Measurements from ENCODE around the gene OTOP1. TPM values are rescaled to one million over a fixed set of nuclear protein-coding genes. Genes with fewer than 3 reads are reported as not detected.
A peak's percentile ranks its signal among the peaks of the same experiment; 100 is the strongest.
"Not testable (repeated sequence)": the region's sequence is repeated elsewhere in the genome, so short reads cannot be mapped to it uniquely, and the experiment has no call there.

The OTOP1 gene
- total RNA-seq, 4 donors from 2014 or later: not detected

GRCh38 chr4:4145622-4146021 lies 81.1 kb downstream of the OTOP1 start:
- not testable (repeated sequence) for DNase-seq (ENCODE audit: low spot score in 2 of 2); H3K4me3 ChIP-seq; H3K36me3 ChIP-seq; H3K4me1 ChIP-seq; H3K9me3 ChIP-seq; H3K27ac ChIP-seq
- WGBS, 2 donors: 0% methylated on average over 1 of the region's 8 CpGs; no CpG with 5 or more reads in 1 of the 2 donors
- H3K27me3 ChIP-seq: peaks cover 0 to 19% of the 10 kb centered on the region in 2 donors
- peak in 1 of 5 experiments; percentile 27 for TF ChIP-seq CTCF (IDR thresholded peaks at IDR 0.05)

GRCh38 chr4:4143376-4143775 lies 83.4 kb downstream of the OTOP1 start:
- H3K27ac ChIP-seq; H3K9me3 ChIP-seq; DNase-seq (ENCODE audit: low spot score in 2 of 2); H3K36me3 ChIP-seq; H3K4me1 ChIP-seq: not testable (repeated sequence)
- Histone ChIP-seq H3K27me3 (peaks cover 0 to 19% of the 10 kb centered on the region in 2 donors), H3K4me3 (peak overlapping the region in 1 of 4 donors; percentile 34)
- 1% methylated on average over 11 of the region's 47 CpGs; no CpG with 5 or more reads in 1 of the 2 donors for WGBS, 2 donors

GRCh38 chr4:4142679-4143078 lies 84.0 kb downstream of the OTOP1 start:
- Histone ChIP-seq H3K4me3 (peak overlapping the region in 1 of 4 donors; percentile 34), H3K27me3 (peaks cover 0 to 19% of the 10 kb centered on the region in 2 donors)
- H3K27ac ChIP-seq; DNase-seq (ENCODE audit: low spot score in 2 of 2); H3K36me3 ChIP-seq; H3K9me3 ChIP-seq; H3K4me1 ChIP-seq: not testable (repeated sequence)
- 14% methylated on average over 14 of the region's 25 CpGs; no CpG with 5 or more reads in 1 of the 2 donors for WGBS, 2 donors

GRCh38 chr4:4141186-4141585 lies 85.5 kb downstream of the OTOP1 start:
- 87% methylated on average over 7 of the region's 11 CpGs; no CpG with 5 or more reads in 1 of the 2 donors for WGBS, 2 donors
- not testable (repeated sequence) for DNase-seq (ENCODE audit: low spot score in 2 of 2); H3K9me3 ChIP-seq; H3K4me3 ChIP-seq; H3K4me1 ChIP-seq; H3K27ac ChIP-seq; H3K36me3 ChIP-seq
- H3K27me3 ChIP-seq: peaks cover 0 to 19% of the 10 kb centered on the region in 2 donors

Other genes starting within 250 kb of the OTOP1 start
- gene TMEM128, start 21.3 kb upstream of the OTOP1 start, total RNA-seq: 10 to 100 TPM; 13.3 to 36.5 (median 23.8) TPM
- 10 to 100 TPM in 3 of 4 donors, 1 to 10 TPM in 1; 4.7 to 16.1 (median 10.3) TPM for gene LYAR, start 63.2 kb upstream of the OTOP1 start, total RNA-seq
- gene ZBTB49, start 63.3 kb upstream of the OTOP1 start, total RNA-seq: 10 to 100 TPM in 2 of 4 donors, 1 to 10 TPM in 2; 5.1 to 28.4 (median 10.1) TPM
- gene NSG1, start 160.2 kb upstream of the OTOP1 start, total RNA-seq: 1 to 10 TPM in 3 of 4 donors, under 1 TPM in 1; 0.44 to 6.5 (median 3.6) TPM